Prostate gland (tissue), 2 donors: ENCODE data around the gene PXT1. TPM values are rescaled to one million over a fixed set of nuclear protein-coding genes. Genes with fewer than 3 reads are reported as not detected.

ENCODE experiments used
- DNase-seq: peaks from one replicate; pipeline ENCODE4 v3.0.0-alpha.2; 2019; ENCODE audit warnings: low spot score
- H3K27ac ChIP-seq, 2 donors: fragments of 200-600 bp; sonication (generic); 2 replicates each; pipeline ENCODE4 v1.5.1; 2017 to 2019
- H3K27me3 ChIP-seq: fragments of 200-600 bp; sonication (generic); replicated peaks from 2 replicates; pipeline ENCODE4 v1.5.1; 2019; ENCODE audit not compliant: insufficient read depth
- H3K36me3 ChIP-seq, 2 donors: fragments of 200-600 bp; sonication (generic); 1 replicate in 1 of 2; 2 replicates in 1 of 2; pipeline versions ENCODE4 v1.5.1 to v1.8.1; 2017 to 2019
- H3K4me1 ChIP-seq: fragments of 200-600 bp; sonication (generic); replicated peaks from 2 replicates; pipeline ENCODE4 v1.5.1; 2019
- H3K4me3 ChIP-seq, 2 donors: fragments of 200-600 bp; sonication (generic); 2 replicates each; pipeline ENCODE4 v1.5.1; 2017 to 2019
- H3K9me3 ChIP-seq: fragments of 200-600 bp; sonication (generic); 2 replicates; pipeline ENCODE4 v1.5.1; 2017
- CTCF ChIP-seq, 4 experiments: fragments of 200-600 bp in 2 of 4; fragments of 450-650 bp in 2 of 4; sonication (generic) in 2 of 4; IDR thresholded peaks; 1 replicate in 3 of 4; 2 replicates in 1 of 4; pipeline ENCODE4 v1.5.1; 2016 to 2019; ENCODE audit warnings: antibody characterized with exemption in 4 of 4, mild to moderate bottlenecking in 2 of 4, moderate library complexity in 2 of 4
- POLR2A ChIP-seq: fragments of 450-650 bp; IDR thresholded peaks from one replicate; pipeline ENCODE4 v1.6.1; 2016; ENCODE audit warnings: antibody characterized with exemption, mild to moderate bottlenecking
- POLR2AphosphoS5 ChIP-seq: sonication (generic); formaldehyde crosslinking; IDR thresholded peaks from one replicate; pipeline ENCODE4 v1.6.1; 2017; ENCODE audit warnings: antibody characterized with exemption
- WGBS: methylation state at CpG from one replicate; pipeline ENCODE4 v1.1.5; 2018; 5-methylcytosine and 5-hydroxymethylcytosine counted together
- intact Hi-C: fragments of 100-400 bp; cut with DNase I; formaldehyde crosslinking; loops from one replicate; pipeline ENCODE4 v1.14.2; 2022
- total RNA-seq, 2 donors: library from RNA; depleted of rRNA; stranded (reverse); fragments of >200 nt; gene quantifications; one replicate each; pipeline ENCODE4 v1.1.0, GENCODE V29; 2016

Gene PXT1
- total RNA-seq, 2 donors from 2014 or later: 6.3 TPM; not detected in 1

GRCh38 chr6:36463676-36464075, 21.0 kb upstream of the PXT1 start:
- intact Hi-C loops: no loop called here
- H3K4me1 ChIP-seq: no peaks in the 10 kb centered on the region
- WGBS: 43% methylated on average over 1 of the region's 1 CpG
- H3K4me3 ChIP-seq: no peak overlapping the region
- no peak for TF ChIP-seq POLR2A
- TF ChIP-seq CTCF (IDR thresholded peaks at IDR 0.05): no peak
- no peak for TF ChIP-seq POLR2AphosphoS5
- no peak for DNase-seq
- H3K27ac ChIP-seq: no peak overlapping the region
- no peaks in the 10 kb centered on the region for H3K36me3 ChIP-seq
- H3K27me3 ChIP-seq: no peaks in the 10 kb centered on the region
- no peaks in the 10 kb centered on the region for H3K9me3 ChIP-seq

- no peaks in the 10 kb centered on the region for H3K27me3 ChIP-seq
- H3K9me3 ChIP-seq: no peaks in the 10 kb centered on the region
- 50% methylated on average over 3 of the region's 3 CpGs for WGBS
- H3K36me3 ChIP-seq: no peaks in the 10 kb centered on the region
- no peak overlapping the region for H3K4me3 ChIP-seq
- no peaks in the 10 kb centered on the region for H3K4me1 ChIP-seq
- DNase-seq: no peak
- no peak overlapping the region for H3K27ac ChIP-seq
- intact Hi-C loops: no loop called here
- TF ChIP-seq POLR2AphosphoS5 (no peak), CTCF (IDR thresholded peaks at IDR 0.05) (no peak), POLR2A (no peak)
Measured at GRCh38 chr6:36461646-36462045, 19.0 kb upstream of the PXT1 start.

GRCh38 chr6:36460916-36461315, 18.3 kb upstream of the PXT1 start:
- TF ChIP-seq CTCF (IDR thresholded peaks at IDR 0.05) (no peak), POLR2A (no peak), POLR2AphosphoS5 (no peak)
- intact Hi-C loops: no loop called here
- no peak for DNase-seq
- Histone ChIP-seq H3K27ac (no peak overlapping the region), H3K36me3 (no peaks in the 10 kb centered on the region), H3K27me3 (no peaks in the 10 kb centered on the region), H3K4me1 (no peaks in the 10 kb centered on the region), H3K9me3 (no peaks in the 10 kb centered on the region), H3K4me3 (no peak overlapping the region)

GRCh38 chr6:36459501-36459900, 16.8 kb upstream of the PXT1 start:
- intact Hi-C loops: no loop called here

More at GRCh38 chr6:36459501-36459900, 16.8 kb upstream of the PXT1 start:
- TF ChIP-seq CTCF (IDR thresholded peaks at IDR 0.05): no peak
- no peaks in the 10 kb centered on the region for H3K9me3 ChIP-seq
- H3K4me1 ChIP-seq: peaks cover 7% of the 10 kb centered on the region
- H3K36me3 ChIP-seq: no peaks in the 10 kb centered on the region
- H3K4me3 ChIP-seq: no peak overlapping the region
- no peaks in the 10 kb centered on the region for H3K27me3 ChIP-seq
- no peak overlapping the region for H3K27ac ChIP-seq
- no peak for DNase-seq
